Measurements from ENCODE around the gene GFI1B.

GRCh38 chr9:132983491-132984201, 5.2 kb downstream of the GFI1B start:
- TF ChIP-seq CTCF (IDR thresholded peaks at IDR 0.05) (no peak), POLR2A (IDR thresholded peaks at IDR 0.05) (no peak)

All from lower leg skin (tissue), 3 donors.